Activated CD4-positive, CD25-positive, alpha-beta regulatory T cell treated with anti-CD3 and anti-CD28 coated beads, Interleukin-2, amount 50 U/mL, for 24 hours (primary cell): ENCODE results near the gene RDM1.
A peak's percentile ranks its signal among the peaks of the same experiment; 100 is the strongest.
"Not testable (repeated sequence)": the region's sequence is repeated elsewhere in the genome, so short reads cannot be mapped to it uniquely, and the experiment has no call there.

Source experiments
- ATAC-seq, 2 donors: fragments of 150-1000 bp; cut with Tn5 transposase; one replicate each; pipeline ENCODE4 v1.10.0; 2021; ENCODE audit warnings: mild to moderate bottlenecking in 1 of 2, moderate library complexity in 1 of 2

Gene RDM1

GRCh38 chr17:35930211-35931065, at the start of gene RDM1:
RDM1 (minus strand) TSS chr17:35930773; CDS start chr17:35930727, 46 bp downstream.
- peak; percentile 85 to 90 for ATAC-seq

- no peak for ATAC-seq
These were observed 47.8 kb upstream of the RDM1 start for GRCh38 chr17:35978346-35978745.

- no peak for ATAC-seq
These were observed 46.9 kb upstream of the RDM1 start for GRCh38 chr17:35977509-35977908.

DNA sequence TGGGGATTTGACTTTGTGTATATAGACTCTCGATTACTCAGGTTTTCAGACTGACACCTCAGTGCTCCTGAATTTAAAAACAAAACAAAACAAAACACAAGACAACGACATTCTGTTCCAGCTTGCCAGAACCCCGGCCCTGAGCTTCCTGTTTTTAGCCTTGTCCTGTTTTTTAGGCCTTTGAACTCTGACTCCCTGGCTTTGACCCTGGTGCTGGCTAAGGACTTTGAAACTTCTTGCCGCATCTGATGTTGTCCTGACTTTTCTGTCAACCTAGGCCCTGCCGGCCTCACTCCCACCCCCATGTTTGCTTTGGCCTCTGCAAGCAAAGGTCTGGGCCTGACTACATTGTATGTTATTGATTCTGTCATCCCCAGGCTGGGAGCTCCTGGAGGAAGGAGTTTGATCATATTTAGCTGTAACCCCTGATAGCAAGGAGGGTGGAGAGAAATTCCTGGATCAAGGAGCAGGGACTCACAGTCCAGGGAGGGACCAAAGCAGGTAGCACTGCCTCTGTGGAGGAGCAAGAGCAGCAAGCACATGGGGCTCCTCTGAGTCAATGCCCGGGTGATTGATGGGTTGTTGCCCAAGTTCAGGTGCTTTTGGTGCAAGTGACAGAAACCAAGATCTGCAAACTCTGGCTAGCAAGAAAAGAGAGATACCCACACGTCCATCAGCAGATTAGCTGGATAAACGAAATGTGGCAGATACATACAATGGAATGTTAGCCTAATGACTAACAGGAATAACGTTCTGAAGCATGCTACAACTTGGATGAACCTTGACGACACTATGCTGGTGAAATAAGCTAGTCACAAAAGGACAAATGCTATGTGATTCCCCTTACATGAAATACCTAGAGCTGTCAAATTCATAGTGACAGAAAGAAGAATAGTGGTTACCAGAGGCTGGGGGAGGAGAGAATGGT, 43.0 kb upstream of the RDM1 start:
- ATAC-seq = no peak

DNA sequence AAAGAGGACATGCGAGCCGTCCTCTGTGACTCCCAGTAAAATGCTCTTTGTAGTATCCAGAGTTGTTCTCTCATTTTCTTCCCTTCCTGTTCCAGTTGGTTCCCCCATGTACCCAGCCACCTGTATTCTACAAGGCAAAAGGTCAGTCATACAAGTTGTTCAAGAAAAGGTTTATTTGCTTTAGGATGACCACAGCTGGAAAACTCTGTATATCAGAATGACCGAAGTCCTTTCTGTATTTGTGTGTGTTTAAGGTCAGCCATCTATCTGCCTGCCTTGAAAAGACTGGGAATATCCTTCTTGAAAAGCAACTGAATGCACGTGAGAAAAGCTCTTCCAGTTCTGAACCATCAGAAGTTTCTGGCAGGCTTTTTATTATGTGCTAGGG, 42.4 kb upstream of the RDM1 start:
- ATAC-seq = no peak

DNA sequence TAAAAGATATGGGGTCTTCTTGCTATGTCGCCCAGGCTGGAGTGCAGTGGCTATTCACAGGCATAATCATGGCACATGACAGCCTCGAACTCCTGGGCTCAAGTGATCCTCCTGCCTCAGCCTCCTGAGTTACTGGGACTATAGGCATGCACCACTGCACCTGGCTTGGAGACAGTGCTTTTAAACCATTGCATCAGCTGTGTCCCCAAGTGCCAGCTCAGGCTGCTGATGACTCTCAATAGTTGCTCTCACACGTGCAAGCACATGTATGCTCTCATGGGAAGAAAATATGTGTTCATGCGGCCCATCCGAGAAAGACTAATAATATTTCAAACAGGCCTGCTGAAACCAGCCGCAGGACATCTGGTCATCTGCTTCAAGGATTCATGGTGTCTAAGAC, 42.0 kb upstream of the RDM1 start:
- ATAC-seq = no peak

DNA sequence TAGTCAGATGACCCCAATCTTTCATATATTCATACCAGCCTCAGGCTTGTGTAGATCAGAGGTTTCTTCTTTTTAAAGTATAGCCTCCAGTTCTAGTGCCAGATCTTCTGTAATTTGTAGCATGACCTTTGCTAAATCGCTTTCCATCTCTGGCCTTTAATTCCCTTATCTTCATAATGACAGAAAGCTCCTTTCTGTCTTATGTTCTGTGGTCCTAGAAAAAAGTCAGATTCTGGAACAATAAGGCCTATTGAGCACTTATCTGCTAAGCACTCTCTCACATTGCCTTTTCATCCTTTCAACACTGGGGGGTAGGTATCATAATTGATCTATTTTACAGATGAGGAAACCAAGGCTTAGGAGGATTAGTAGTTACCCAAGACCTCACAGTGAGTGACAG, 41.5 kb upstream of the RDM1 start:
- no peak for ATAC-seq

GRCh38 chr17:35969558-35970380, 39.2 kb upstream of the RDM1 start:
- ATAC-seq = no peak

GRCh38 chr17:35968520-35969054, 38.0 kb upstream of the RDM1 start:
- ATAC-seq = no peak

DNA sequence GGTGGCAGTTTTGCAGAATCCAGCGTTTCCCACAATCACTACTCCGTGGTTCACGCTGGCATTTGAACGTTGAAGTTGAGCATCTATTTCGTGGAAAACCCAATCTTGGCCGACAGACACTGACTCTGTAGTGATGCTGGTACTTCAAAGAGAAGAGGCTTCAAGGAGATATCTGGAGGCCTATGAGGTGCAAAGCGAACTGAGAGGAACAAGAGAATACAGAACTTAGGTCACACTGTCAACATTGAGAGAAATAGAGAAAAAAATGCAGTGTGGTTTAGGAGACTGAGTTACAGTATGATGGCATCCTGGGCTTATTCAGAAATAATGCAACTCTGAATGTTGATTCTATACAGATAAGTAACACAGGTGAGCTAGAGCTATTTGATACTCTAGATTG, 34.7 kb upstream of the RDM1 start:
- ATAC-seq = no peak

- peak in 1 of 2 donors; percentile 20 for ATAC-seq
These were observed 33.1 kb upstream of the RDM1 start for GRCh38 chr17:35963663-35964062.

DNA sequence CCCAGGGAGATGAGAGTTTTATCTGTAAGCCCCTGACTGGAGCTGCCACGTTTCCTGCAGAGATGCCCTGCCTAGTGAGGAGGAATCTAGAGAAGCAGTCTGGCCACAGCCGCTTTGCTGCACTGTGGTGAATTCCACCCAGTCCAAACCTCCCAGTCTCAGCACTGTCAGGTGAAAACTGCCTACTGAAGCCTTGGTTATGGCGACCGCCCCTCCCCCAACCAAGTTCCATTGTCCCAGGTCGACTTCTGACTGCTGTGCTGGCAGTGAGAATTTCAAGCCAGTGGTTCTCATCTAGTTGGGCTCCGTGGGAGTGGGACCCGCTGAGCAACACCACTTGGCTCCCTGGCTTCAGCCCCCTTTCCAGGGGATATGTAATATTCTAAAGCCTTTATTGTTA, 23.1 kb upstream of the RDM1 start:
- ATAC-seq = no peak

GRCh38 chr17:35949401-35949800, 18.8 kb upstream of the RDM1 start:
- ATAC-seq = no peak

DNA sequence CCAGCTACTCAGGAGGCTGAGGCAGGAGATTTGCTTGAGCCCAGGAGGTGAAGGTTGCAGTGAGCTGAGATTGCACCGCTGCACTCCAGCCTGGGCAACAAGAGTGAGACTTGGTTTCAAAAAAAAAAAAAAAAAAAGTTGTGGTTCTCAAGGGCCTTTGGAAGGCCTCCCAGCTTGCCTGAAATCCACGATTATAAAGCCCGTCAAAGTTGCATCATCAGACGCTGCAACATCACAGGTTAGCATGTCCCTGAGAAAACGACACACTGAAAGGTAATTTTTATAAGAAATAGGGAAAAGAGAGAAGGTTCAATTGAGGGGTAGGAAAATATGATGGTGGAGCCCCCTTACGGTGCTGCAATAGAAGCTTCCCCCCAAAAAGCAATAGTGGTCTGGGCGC, 17.5 kb upstream of the RDM1 start:
- no peak for ATAC-seq

DNA sequence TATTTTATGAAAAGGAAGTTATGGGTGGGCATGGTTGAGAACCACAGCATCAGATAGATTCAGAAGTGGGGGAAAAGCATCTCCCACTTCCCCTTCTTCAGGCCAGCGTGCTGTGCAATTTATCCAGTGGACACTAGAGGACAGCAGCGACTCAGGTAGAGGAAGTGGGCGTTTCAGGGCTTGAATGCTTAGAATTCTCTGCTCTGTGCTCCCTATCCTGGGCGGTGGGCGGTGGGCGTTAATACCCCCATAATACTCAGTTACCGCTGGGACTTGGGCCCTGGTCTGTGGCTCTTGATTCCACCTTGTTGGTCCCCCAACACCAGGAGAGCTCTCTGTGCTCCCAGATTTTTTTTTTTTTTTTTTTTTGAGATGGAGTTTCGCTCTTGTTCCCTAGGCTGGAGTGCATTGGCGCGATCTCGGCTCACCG, 16.6 kb upstream of the RDM1 start:
- peak in 1 of 2 donors; percentile 51 for ATAC-seq

GRCh38 chr17:35944151-35944550, 13.6 kb upstream of the RDM1 start:
- ATAC-seq = no peak

GRCh38 chr17:35943537-35943936, 13.0 kb upstream of the RDM1 start, which contains the start of gene LYZL6:
LYZL6 (minus strand) TSS chr17:35943713; CDS start chr17:35939356, 4,357 bp downstream.
- no peak for ATAC-seq

GRCh38 chr17:35942588-35943186, 12.1 kb upstream of the RDM1 start:
- no peak for ATAC-seq

DNA sequence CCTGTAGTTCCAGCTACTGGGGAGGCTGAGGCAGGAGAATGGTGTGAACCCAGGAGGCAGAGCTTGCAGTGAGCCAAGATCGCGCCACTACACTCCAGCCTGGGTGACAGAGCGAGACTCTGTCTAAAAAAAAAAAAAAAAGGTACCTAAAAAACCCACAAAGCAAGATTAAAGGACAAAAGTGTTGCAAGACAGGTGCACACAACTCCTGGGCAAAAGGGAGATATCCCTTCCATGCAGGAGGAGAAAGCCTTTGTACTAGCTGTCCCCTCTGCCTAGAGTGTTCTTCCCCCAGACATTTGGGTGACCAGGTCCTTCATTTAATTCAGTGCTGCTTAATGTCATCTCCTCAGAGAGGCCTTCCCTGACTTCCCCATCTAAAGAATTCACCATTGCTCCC, 7.9 kb upstream of the RDM1 start:
- ATAC-seq = not testable (repeated sequence)

DNA sequence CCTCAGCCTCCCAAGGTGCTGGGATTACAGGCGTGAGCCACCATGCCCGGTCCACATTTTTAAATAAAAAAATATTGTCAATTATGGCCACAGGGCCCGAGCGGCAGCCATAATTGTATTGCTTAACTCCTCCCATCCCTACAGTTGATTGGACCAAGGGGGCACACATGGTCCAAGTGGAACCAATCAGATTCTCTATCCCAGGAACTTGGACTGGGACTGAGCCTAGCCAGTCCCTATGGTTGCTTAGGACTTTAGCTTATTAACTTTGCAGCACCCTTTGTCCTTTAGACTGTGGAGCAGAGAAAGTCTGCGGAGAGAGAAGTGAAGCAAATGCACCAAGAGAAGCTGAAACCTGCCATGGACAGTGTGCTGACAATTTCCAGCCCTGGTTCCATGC, 5.5 kb upstream of the RDM1 start:
- no peak for ATAC-seq

DNA sequence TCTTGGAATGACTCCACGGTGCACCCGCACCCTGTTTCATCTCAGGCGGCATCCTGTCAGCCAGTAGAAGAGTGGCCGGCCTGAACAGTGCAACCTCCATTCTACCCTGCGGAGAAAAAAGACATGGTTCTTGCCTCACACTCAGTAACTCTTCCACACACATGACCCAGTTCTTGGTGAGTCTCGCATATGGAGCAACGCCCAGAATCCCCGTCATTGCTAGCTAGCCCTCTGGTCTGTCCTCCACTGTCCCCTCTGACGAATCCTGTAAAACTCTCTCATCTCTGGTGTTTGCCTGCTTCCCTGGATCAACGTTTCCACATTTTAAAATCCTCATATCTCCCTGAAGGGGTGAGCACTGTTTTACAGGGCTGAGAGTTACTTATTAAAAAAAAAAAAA, 4.2 kb upstream of the RDM1 start:
- no peak for ATAC-seq

GRCh38 chr17:35932586-35932985, 2.0 kb upstream of the RDM1 start:
- no peak for ATAC-seq
